Activated B cell treated with CpG ODN at 0.5 μM for 24 hours (primary cell): ENCODE measurements around the gene DYNLT5. TPM values are rescaled to one million over a fixed set of nuclear protein-coding genes. Genes with fewer than 3 reads are reported as not detected.

Source experiments
- ATAC-seq: fragments of 200-7000 bp; cut with Tn5 transposase; one replicate; pipeline ENCODE4 v1.10.0; 2021; ENCODE audit warnings: low read depth, mild to moderate bottlenecking, moderate library complexity
- CTCF ChIA-PET: fragments of 350-600 bp; sonication (Branson Sonifier 250); formaldehyde crosslinking; loops from one replicate; lab custom pipeline; 2021; ENCODE audit warnings: antibody characterized with exemption; lab: Charles Lee
- POLR2A ChIA-PET: fragments of 350-600 bp; sonication (Branson Sonifier 250); formaldehyde crosslinking; loops from one replicate; lab custom pipeline; 2021; ENCODE audit warnings: antibody characterized with exemption; lab: Charles Lee
- DNase-seq: peaks from one replicate; pipeline ENCODE4 v3.0.0; 2022
- H3K27ac Mint-ChIP-seq: one replicate; pipeline ENCODE4 v1.8.0; 2020; ENCODE audit warnings: mixed read lengths
- H3K27me3 Mint-ChIP-seq: one replicate; pipeline ENCODE4 v1.8.0; 2021; ENCODE audit warnings: mixed read lengths
- H3K36me3 Mint-ChIP-seq: one replicate; pipeline ENCODE4 v1.8.0; 2021; ENCODE audit warnings: low read depth, mixed read lengths
- H3K4me1 Mint-ChIP-seq: one replicate; pipeline ENCODE4 v1.8.0; 2021; ENCODE audit warnings: mixed read lengths
- H3K4me3 Mint-ChIP-seq: one replicate; pipeline ENCODE4 v1.8.0; 2020; ENCODE audit warnings: mild to moderate bottlenecking, mixed read lengths
- H3K9me3 Mint-ChIP-seq: one replicate; pipeline ENCODE4 v1.8.0; 2020; ENCODE audit warnings: mixed read lengths
- intact Hi-C: fragments of 100-400 bp; cut with micrococcal nuclease; formaldehyde crosslinking; loops from one replicate; pipeline ENCODE4 v1.15.1; 2024
- total RNA-seq: library from RNA; stranded (reverse); gene quantifications from 2 replicates; pipeline ENCODE4 v1.2.3, GENCODE V29; 2022
- TF ChIP-seq, protein P1 (sequence below): fragments of 200-600 bp; IDR thresholded peaks from one replicate; pipeline ENCODE4 v1.8.0; 2022; ENCODE audit warnings: antibody characterized with exemption, mild to moderate bottlenecking

The DYNLT5 gene
- total RNA-seq: not detected in 2 replicates

DNA sequence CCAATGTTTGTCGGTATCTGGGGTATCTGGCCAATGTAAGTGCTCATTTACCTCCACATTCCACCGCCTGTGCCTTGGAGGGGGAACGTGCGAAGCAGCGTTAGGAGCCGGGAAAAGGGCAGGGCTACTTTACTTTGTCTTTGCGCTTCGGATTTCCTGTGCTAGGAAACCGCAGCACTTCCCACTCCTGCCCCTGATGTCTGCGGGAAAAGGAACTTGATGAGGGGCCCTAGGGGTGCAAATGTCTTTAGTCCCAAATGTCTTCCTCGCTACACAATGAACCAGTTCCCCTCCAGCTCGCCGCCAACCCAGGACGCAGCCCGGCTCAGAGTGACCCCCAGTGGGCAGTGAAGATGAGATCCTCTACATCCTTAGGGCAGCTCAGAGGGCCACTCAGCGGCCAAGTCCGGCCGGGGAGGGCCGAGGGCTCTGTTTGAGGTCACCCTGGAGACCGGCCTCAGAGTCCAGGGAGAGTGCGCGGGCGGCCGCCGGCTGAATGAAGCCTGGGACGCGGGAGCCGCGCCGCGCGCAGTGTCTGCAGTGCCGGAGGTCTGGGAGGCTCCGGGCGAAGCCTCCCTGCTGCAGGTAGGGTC, at the start of gene DYNLT5:
DYNLT5 (plus strand) TSS at position 460 of the 593 bp plus-strand sequence. CDS start 2,200 bp downstream, outside the sequence.
- CTCF ChIA-PET: no interaction called here
- no peaks in the 10 kb centered on the region for H3K9me3 Mint-ChIP-seq
- POLR2A ChIA-PET: no interaction called here
- TF ChIP-seq, protein P1, sequence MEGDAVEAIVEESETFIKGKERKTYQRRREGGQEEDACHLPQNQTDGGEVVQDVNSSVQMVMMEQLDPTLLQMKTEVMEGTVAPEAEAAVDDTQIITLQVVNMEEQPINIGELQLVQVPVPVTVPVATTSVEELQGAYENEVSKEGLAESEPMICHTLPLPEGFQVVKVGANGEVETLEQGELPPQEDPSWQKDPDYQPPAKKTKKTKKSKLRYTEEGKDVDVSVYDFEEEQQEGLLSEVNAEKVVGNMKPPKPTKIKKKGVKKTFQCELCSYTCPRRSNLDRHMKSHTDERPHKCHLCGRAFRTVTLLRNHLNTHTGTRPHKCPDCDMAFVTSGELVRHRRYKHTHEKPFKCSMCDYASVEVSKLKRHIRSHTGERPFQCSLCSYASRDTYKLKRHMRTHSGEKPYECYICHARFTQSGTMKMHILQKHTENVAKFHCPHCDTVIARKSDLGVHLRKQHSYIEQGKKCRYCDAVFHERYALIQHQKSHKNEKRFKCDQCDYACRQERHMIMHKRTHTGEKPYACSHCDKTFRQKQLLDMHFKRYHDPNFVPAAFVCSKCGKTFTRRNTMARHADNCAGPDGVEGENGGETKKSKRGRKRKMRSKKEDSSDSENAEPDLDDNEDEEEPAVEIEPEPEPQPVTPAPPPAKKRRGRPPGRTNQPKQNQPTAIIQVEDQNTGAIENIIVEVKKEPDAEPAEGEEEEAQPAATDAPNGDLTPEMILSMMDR: no peak
- DNase-seq: no peak
- no peaks in the 10 kb centered on the region for H3K36me3 Mint-ChIP-seq
- peak within 1 kb of the TSS; percentile 53 for H3K4me3 Mint-ChIP-seq
- H3K4me1 Mint-ChIP-seq: peaks cover 13% of the 10 kb centered on the region
- no peak within 1 kb of the TSS for H3K27ac Mint-ChIP-seq
- intact Hi-C loops: no loop called here
- H3K27me3 Mint-ChIP-seq: peaks cover 40% of the 10 kb centered on the region
- ATAC-seq: no peak

DNA sequence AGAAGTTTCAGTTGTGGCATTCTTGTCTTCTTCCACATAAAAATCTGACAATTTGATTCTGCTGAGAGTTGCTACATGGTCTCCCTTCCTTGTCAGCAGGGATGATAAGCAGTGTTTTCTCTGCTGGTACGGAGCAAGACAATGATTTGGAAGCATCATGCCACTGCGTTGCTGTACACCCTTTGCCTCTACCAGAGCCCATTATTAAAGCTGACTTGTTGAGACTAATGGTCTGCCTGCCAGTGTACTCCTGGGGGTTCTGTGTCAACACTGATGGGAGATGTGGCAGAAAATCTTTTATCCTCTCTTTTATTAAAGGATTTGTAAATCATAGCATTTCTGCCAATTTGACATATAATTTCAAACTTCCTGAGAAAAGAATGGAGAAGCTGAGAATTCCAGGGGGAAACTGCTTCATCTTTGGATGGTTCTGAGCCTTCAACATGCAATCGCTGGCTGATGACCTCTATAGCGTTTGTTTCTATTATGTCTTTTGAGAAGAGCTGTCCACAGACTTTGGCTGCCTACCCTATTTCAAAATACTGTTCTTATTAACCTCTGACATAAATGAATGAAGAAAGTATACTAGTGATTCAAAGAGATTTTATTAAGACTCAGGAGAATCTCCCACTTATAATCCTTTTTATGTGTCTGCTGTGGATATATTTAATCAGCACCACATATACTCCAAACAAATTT, 47.9 kb upstream of the DYNLT5 start:
- no peak for DNase-seq
- ChIA-PET POLR2A (no interaction called here), CTCF (no interaction called here)
- Mint-ChIP-seq H3K27ac (no peak overlapping the region), H3K36me3 (no peaks in the 10 kb centered on the region), H3K4me3 (no peak overlapping the region), H3K9me3 (no peaks in the 10 kb centered on the region), H3K27me3 (peaks cover 7% of the 10 kb centered on the region), H3K4me1 (no peaks in the 10 kb centered on the region)
- ATAC-seq: no peak
- intact Hi-C loops: no loop called here
- TF ChIP-seq, protein P1: no peak

DNA sequence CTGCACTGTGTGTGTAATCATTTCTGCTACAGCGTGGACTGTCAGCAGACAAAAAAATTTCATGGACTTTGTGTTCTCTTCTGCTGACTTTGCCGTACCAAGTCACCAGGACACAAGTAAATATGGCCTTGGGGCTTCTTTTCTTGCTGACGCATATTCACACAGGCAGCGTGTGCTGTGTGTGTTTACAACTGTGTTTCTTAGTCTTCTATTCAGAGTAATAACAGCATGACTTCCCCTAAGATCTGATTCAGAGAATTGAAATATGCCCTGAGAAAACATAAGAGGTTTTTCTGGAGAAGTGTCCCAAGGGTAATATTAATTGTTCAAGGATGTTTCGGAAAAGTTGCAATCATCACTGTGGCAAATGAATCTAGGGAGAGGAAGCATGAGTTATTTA, 47.1 kb upstream of the DYNLT5 start:
- ChIA-PET CTCF (no interaction called here), POLR2A (no interaction called here)
- no peaks in the 10 kb centered on the region for H3K36me3 Mint-ChIP-seq
- no peak for ATAC-seq
- TF ChIP-seq, protein P1: no peak
- H3K4me1 Mint-ChIP-seq: no peaks in the 10 kb centered on the region
- H3K27ac Mint-ChIP-seq: no peak overlapping the region
- H3K9me3 Mint-ChIP-seq: no peaks in the 10 kb centered on the region
- DNase-seq: no peak
- peaks cover 6% of the 10 kb centered on the region for H3K27me3 Mint-ChIP-seq
- H3K4me3 Mint-ChIP-seq: no peak overlapping the region
- intact Hi-C loops: no loop called here

GRCh38 chr1:66711420-66711819, 40.8 kb upstream of the DYNLT5 start:
- Mint-ChIP-seq H3K4me1 (no peaks in the 10 kb centered on the region), H3K9me3 (no peaks in the 10 kb centered on the region), H3K27ac (no peak overlapping the region), H3K4me3 (no peak overlapping the region), H3K36me3 (no peaks in the 10 kb centered on the region), H3K27me3 (peaks cover 12% of the 10 kb centered on the region)
- POLR2A ChIA-PET: no interaction called here
- CTCF ChIA-PET: interaction anchor here (2.8 kb wide), 1 partner anchor 14 kb away, joined by 10 read pairs; no protein-coding TSS in a partner anchor
- no peak for ATAC-seq
- intact Hi-C loops: no loop called here
- DNase-seq: no peak
- TF ChIP-seq, protein P1: no peak

DNA sequence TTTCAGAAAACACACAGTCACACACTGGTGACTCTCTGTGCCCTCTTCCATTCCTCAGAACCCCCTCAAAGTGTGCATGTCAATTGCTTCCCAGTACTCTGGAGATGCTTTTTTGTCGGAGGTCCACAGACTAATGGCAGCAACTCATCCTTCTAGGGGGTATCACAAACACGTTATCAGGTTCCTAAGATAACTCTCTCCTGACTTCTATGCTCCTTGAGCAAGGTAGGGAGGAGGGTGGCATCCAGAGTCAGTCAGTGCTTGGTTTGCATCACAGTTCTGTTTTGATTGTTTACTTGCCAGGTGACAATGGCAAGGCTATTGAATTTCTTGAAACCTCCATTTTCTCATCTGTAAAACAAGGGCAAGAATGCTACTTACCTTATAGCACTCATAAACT, 39.4 kb upstream of the DYNLT5 start:
- Mint-ChIP-seq H3K36me3 (no peaks in the 10 kb centered on the region), H3K27me3 (peaks cover 12% of the 10 kb centered on the region), H3K4me3 (no peak overlapping the region), H3K4me1 (no peaks in the 10 kb centered on the region), H3K9me3 (no peaks in the 10 kb centered on the region), H3K27ac (no peak overlapping the region)
- TF ChIP-seq, protein P1: no peak
- ChIA-PET CTCF (no interaction called here), POLR2A (no interaction called here)
- intact Hi-C loops: no loop called here
- no peak for ATAC-seq
- DNase-seq: no peak
